Prostate gland (tissue), 2 donors: Measurements from ENCODE around the gene PFDN1.

Experiments
- POLR2A ChIP-seq: fragments of 450-650 bp; IDR thresholded peaks from one replicate; pipeline ENCODE4 v1.6.1; 2016; ENCODE audit warnings: antibody characterized with exemption, mild to moderate bottlenecking
- POLR2AphosphoS5 ChIP-seq: sonication (generic); formaldehyde crosslinking; IDR thresholded peaks from one replicate; pipeline ENCODE4 v1.6.1; 2017; ENCODE audit warnings: antibody characterized with exemption
- TF ChIP-seq, protein P1 (sequence below), 4 experiments: fragments of 200-600 bp in 2 of 4; fragments of 450-650 bp in 2 of 4; sonication (generic) in 2 of 4; IDR thresholded peaks; 1 replicate in 3 of 4; 2 replicates in 1 of 4; pipeline ENCODE4 v1.5.1; 2016 to 2019; ENCODE audit warnings: antibody characterized with exemption in 4 of 4, mild to moderate bottlenecking in 2 of 4, moderate library complexity in 2 of 4

DNA sequence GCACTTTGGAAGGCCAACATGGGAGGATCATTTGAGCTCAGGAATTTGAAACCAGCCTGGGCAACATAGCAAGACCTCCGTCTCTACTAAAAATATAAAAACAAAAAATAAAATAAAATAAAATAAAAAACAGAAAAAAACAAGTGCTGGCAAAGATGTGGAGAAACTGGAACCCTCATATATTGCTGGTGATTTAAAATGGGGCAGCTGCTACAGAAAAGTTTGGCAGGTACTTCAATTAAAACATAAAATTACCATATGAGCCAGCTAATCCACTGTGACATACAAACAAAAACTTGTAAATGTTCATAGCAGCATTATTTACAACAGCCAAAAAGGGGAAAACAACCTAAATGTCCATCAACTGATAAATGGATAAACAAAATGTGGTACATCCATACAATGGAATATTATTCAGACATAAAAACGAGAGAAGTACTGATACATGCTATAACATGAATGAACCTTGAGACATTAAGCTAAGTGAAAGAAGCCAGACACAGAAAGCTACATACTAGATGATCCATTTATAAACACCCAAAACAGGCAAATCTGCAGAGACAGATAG, 42.7 kb downstream of the PFDN1 start:
- TF ChIP-seq, protein P1, sequence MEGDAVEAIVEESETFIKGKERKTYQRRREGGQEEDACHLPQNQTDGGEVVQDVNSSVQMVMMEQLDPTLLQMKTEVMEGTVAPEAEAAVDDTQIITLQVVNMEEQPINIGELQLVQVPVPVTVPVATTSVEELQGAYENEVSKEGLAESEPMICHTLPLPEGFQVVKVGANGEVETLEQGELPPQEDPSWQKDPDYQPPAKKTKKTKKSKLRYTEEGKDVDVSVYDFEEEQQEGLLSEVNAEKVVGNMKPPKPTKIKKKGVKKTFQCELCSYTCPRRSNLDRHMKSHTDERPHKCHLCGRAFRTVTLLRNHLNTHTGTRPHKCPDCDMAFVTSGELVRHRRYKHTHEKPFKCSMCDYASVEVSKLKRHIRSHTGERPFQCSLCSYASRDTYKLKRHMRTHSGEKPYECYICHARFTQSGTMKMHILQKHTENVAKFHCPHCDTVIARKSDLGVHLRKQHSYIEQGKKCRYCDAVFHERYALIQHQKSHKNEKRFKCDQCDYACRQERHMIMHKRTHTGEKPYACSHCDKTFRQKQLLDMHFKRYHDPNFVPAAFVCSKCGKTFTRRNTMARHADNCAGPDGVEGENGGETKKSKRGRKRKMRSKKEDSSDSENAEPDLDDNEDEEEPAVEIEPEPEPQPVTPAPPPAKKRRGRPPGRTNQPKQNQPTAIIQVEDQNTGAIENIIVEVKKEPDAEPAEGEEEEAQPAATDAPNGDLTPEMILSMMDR (IDR thresholded peaks at IDR 0.05): no peak
- TF ChIP-seq POLR2A (no peak), POLR2AphosphoS5 (no peak)
